HuH-7.5 (cell line): ENCODE results near the gene ALKBH6.
A peak's percentile ranks its signal among the peaks of the same experiment; 100 is the strongest.

Source experiments
- DNase-seq: peaks from one replicate; pipeline ENCODE4 v3.0.0; 2011; ENCODE audit warnings: low spot score

The ALKBH6 gene

DNA sequence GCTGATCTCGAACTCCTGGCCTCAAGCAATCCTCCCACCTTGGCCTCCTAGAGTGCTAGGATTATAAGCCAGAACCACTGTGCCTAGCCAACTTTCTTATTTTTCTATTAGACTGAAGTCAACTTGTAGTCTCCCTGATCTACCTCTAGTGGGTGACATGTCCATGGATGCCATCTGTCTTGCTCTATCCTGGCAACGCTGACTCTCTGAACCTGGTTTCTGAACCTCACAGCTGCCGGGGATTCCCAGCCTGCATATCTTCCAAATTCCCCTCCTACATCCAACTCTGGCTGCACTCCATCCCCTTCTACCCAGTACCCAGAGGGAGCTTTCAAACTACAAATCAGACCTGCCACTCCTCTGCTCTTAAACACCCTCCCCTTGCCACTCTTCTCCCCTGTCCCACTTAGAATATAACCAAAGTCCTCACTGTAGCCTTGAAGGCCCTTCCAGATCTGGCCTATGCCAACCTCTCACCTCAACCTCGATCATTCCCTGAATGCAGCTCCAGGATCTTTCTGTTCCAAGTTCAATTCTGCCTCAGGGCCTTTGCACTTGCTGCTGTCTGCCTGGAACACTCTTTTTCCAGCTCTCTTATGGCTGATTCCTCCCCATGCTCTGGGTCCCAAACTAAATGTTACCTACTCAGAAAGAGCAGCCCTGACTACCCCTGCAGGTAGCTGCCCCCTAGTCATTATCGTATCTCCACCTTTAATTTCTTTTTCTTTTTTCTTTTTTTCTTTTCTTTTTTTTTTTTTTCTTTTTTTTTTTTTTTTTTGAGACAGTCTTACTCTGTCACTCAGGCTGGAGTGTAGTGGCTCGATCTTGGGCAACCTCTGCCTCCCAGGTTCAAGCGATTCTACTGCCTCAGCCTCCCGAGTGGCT lies 16.5 kb upstream of the ALKBH6 start:
- DNase-seq, result no peak

DNA sequence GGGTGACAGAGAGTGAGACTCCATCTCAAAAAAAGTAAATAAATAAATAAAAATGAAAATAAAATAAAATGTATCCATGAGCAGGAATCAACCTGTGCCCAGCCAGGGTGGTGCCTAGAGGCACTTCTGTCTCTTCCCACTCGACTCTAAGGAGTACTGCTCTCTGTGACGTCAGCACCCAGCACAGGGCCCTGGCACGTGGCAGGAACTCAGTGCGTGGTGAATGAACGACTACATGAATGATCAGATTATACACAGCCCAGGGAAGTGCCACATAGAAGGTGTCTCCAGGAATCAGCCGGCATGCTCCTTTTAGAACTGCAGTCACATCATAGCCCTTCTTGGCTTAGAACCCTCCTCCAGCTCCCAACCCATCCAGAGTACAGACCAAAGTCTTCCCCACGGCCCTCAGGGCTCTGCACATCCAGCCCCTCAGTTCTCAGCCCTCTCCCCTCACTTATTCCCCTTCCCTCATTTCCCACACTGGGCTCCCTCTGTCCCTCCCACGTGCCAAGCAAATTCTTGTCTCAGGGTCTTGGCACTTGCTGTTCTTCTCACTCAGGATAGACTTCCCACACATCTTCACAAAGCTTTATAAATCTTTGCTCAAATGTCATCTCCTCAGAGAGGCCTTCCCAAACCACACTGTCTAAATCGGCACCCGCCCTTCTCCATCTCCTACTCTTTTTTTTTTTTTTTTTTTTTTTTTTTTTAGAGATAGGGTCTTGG lies 14.5 kb upstream of the ALKBH6 start:
- no peak for DNase-seq

DNA sequence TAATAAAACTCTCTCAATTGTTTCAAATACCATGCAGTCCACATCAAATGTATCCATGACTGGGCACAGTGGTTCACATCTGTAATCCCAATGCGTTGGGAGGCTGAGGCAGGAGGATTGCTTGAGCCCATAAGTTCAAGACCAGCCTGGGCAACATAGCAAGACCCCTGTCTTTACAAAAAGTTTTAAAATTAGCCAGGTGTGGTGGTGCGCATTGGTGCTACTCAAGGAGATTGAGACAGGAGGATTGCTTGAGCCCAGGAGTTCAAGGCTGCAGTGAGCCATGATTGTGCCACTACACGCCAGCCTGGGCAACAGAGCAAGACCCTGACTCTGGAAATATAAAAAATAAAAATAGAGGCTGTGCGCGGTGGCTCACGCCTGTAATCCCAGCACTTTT lies 13.7 kb upstream of the ALKBH6 start:
- no peak for DNase-seq

DNA sequence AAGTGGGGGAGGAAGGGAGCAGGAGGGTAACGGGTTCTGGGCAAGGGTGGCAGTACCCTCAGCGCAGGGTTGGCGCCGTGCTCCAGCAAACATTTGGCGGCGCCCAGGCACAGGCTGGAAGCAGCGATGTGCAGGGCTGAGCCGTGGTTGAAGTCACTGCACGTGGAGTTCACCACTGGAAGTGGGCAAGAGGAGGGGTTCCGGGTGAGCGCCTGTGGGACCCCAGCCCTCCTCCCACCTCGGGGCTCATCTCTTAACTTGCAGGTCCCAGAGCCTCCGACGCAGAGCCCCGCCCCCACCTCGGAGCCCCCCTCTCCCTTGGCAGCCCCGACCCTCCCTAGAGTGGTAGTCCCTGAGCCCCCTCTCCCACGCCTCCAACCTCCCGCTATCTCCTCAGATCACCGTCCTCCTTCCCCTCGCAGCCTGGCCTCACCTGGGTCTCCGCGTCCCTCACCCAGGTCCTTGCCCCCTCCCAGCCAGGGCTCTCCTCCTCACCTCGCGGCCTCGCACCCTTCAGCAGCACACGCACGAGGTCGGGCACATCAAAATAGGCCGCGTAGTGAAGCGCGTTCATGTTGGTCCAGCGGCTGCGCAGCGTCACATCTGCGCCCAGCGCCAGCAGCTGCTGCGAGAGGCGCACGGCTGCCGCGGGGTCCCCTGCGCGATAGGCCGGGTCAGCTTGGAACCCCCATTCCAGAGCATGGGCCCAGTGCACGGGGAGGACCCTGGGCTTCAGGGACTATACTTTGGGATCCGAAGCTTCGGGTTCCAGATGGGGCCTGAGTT lies 12.3 kb upstream of the ALKBH6 start:
- no peak for DNase-seq

DNA sequence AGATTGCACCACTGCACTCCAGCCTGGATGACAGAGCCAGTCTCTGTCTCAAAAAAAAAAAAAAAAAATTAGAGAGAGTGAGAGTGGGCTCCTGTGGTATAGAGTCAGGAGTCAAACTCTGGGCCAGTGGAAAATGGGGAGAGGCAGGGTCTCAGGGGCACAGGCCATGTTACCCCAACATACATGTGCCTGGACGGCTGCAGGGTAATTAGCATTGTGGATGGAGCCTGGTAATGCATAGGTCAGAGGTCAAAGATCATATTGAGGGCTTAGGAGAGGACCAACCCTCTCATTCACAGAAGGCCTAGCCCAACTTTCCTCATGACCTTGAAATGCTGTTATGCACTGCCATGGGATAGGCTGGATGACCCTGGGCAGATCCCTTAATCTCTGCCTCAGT lies 11.5 kb upstream of the ALKBH6 start:
- no peak for DNase-seq

DNA sequence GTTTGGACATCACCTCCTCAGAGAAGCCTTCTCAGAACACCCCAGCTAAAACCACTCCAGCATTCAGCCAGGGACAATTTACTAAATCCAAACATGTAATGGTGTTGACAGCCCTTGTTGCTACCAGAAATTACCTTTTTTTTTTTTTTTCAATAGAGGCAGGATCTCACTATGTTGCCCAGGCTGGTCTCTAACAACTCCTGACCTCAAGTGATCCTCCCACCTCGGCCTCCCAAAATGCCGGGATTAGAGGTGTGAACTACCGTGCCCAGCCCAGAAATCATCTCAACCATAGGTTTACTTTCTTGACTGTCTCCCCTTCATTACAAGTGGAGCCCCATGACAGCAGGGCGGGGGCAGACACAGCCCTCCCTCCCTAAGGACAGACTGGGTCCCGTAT lies 9.4 kb upstream of the ALKBH6 start:
- DNase-seq, result no peak

DNA sequence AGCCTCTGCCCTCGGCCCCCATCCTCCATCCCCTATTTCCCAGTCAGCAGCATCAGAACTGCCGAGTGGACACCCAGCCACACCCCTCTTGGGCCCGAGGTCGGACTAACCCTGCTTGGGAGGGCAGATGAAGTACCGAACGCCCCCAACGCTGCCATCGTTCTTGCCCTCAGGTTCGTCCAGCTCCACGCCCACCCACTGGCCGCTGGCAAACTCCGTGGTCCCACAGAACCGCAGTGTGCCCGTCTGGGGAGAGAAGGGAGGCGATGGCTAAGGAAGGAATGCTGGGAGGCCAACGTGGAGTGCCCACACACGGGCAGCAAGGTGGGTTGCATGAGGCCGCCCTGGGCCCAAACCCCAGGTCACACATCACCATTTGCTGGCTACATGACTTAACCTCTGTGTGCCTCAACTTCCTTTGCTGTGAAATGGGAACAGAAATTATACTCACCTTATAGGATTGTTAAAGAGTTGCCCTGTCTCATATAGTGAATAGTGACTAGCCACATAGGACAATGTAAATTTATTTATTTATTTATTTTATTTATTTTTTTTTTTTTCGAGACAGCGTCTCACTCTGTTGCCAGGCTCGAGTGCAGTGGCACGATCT lies 5.2 kb upstream of the ALKBH6 start:
- no peak for DNase-seq

DNA sequence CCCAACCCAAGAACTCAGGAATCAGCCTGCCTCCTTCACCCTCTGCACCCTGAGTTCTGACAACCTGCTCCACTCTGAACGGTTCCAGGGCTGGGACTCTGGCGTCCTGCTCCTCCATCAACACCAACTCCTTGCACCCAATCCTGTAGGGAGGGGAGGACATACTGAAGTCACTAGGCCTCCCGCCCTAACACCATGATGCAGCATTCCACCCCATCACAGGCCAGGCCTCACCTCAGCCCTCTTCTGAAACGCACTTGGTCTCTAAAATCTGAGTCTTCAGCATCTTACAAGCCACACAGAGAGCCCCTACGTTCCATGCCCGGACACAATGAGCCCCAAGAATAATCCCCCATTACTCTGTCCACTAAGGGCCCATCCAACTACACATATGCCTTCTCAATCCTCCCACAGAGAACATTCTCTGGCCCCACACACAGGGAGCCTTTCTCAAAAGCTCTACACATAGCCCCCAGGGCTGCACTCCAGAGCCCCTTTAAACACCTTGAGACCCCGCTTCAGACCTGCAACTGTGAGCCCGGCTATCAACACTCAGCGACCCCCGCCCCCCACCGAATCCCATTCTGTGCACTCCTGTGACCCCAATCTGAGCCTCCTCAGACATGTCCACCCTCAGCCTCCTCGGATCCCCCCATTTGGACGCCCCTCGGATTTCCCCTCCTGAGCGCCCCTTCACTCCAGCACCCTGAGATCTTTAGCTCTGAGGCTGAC lies 567 bp downstream of the ALKBH6 start:
- DNase-seq, result no peak

DNA sequence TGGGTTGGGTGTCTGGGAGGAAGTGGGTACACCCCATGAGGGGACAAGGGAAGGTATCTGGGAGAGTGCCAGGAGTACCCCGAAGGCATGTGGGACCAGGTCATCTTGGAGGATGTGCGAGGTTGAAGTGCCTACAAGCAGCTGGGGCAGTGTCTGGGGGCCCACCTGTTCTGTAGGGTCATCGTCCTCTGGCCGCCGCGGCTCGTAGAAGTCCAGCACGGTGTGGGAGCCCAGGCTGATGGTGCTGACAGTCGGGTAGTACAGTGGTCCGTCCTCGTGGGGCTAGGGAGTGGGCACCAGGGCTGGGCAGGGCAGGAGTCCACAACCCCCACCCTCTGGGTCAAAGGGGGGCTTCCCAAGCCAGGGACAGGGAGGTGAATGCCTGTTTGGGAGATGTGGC lies 3.6 kb downstream of the ALKBH6 start:
- no peak for DNase-seq

DNA sequence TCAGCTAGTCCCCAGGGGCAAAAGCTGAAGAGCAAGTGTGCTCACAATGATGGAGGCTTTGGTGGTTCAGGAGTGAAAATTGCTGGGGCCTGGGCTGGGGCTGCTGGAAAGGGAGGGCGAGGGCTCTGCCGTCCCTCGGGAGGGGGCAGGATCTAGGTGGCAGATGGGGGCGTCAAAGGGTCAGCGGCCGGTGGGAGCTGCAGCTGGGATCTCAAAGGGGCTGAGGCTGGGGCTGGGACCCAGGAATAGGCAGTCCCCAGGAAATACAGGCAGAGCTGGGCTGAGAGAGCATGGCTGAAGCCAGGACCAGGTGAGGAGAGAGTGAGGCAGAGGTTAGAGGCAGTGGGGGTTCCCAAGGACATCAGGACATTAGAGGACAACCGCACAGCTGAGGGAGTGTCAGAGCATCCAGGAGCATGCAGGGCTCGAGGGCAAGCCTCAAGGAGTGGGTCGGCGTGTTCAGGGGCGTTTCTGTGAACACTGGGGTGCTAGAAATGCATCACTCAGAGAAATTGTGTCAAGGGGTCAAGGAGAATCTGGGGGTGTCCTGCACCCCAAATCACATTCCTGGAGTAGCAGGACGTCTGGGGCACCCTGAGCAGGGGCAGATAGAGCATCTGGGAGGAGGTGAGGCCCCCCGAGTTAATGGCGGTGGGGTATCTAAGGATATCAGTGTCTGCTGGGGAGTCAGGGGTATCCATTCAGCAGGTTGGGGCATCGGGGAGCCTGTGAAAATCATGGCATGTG lies 4.2 kb downstream of the ALKBH6 start:
- no peak for DNase-seq

DNA sequence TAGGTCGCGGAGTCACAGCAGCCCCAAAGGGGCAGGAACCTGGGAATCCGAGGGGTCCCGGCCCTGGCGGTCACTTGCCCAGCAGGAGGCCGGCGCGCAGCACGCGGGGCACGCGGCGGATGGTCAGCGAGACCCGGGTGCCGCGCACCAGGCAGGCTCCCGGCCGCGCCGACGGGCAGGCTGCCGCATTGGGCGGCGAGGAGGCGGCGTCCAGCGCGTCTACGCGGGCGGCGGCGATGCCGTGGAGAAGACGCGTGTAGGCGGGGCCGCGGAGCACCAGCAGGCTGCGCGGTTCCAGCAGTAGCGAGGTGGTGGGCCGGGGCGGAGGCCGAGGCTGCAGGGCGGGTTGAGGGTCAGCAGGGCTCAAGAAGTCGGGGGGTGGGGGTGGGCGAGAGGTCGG lies 4.8 kb downstream of the ALKBH6 start:
- peak; percentile 79 for DNase-seq

DNA sequence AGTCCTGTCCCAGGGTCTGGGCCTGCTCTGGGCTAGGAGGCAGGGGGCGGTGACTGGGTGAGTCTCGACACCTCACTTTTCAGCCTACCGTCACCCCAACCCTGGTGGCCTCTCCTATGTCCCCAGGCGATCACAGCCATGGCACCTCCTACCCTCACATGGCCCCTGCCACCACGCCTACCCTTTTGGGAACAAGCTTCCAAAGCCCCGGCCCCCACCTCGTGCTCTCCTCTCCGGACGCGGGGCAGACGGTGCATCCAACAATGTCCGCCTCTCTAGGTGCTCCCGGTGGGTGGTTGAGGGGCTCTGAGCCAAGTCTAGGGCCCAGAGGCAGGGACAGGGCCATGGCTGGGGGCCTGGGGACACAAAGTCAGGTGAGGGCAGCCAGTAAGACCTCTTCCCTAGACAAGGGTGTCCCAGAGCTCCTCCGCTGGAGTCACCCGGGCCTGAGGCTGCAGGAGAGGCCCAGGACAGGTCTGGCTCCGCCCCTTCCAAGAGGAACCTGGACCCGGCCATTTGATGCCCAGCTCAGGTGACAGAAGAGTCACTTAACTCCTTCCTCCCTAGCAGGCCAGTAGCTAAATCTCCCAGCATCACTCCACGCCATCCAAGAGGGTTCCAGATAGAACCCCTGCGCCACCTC lies 5.6 kb downstream of the ALKBH6 start, which contains the start of gene SYNE4:
Gene SYNE4, minus strand, starts transcription at position 478 of the 643 bp plus-strand sequence. Its CDS starts 132 bp downstream, at position 346.
- DNase-seq, result peak; percentile 86

DNA sequence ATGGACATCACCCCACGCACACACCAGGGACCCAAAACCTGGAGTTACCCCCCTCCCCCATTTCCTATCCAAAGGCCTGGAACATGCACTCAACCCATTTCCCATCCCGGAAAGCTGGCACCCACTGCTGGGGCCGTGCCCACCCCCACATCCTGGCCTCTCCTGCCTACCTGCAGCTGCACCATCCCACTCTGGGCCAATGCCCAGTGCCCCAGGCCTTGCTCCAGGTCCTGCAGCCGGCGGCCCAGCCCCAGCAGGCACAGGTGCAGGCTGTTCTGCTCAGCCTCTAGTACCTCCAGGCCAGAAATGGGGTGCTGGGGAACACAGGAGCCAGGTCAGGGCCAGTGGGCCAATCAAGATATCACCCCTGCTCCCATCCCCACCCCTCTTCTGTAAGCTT lies 7.1 kb downstream of the ALKBH6 start:
- no peak for DNase-seq

DNA sequence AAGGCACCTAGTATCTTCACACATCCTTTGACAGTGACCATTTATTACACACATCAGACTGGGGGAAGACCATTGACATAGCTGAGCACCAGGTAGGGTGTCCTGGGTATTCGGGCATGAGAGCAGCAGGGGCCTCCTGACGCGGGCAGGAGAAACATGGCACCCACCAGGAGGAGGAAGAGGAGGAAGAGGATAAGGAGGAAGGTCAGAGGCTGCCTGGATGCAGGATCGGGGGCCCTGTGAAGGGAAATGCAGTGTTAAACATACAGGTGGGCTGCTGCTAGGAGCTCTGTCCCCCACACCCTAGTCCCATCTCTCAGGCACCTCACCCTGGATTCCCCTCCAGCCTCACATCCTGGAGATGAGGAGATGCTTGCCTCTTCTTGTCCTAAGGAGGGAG lies 10.7 kb downstream of the ALKBH6 start:
- no peak for DNase-seq

DNA sequence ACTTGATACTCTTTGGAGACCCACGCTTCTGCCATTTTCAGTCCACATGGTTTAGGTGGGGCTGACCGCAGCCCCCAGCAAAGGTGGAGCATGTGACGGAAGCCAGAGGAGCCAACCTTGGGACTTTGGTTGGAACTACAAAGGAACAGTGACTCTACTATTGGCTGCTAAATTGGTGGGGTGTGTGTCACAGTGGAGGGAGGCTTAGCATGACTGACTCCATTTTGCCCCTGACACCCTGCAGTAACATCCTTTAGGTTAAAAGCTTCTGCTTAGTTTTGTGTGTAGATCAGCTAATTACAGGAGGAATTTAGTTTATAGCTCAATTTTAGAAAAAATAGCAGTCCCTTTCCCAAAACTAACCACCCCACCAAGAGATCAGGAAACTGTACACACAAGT lies 12.4 kb downstream of the ALKBH6 start:
- no peak for DNase-seq

DNA sequence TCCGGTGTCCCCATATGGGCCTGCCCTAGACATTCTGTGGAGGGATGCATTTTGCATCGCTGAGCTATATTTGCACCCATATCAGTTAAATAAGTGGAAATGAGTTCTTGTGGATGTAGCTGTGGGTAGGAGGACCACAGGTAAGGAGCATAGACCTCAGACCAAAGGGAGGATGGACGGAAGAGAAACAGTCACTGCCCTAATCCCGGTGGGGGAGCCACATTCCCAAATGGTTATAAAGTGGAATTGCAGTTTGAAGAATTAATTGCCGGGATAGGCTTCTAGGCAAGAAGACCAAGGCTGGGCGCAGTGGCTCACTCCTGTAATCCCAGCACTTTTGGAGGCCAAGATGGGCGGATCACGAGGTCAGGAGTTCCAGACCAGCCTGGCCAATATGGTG lies 17.2 kb downstream of the ALKBH6 start:
- DNase-seq, result no peak

DNA sequence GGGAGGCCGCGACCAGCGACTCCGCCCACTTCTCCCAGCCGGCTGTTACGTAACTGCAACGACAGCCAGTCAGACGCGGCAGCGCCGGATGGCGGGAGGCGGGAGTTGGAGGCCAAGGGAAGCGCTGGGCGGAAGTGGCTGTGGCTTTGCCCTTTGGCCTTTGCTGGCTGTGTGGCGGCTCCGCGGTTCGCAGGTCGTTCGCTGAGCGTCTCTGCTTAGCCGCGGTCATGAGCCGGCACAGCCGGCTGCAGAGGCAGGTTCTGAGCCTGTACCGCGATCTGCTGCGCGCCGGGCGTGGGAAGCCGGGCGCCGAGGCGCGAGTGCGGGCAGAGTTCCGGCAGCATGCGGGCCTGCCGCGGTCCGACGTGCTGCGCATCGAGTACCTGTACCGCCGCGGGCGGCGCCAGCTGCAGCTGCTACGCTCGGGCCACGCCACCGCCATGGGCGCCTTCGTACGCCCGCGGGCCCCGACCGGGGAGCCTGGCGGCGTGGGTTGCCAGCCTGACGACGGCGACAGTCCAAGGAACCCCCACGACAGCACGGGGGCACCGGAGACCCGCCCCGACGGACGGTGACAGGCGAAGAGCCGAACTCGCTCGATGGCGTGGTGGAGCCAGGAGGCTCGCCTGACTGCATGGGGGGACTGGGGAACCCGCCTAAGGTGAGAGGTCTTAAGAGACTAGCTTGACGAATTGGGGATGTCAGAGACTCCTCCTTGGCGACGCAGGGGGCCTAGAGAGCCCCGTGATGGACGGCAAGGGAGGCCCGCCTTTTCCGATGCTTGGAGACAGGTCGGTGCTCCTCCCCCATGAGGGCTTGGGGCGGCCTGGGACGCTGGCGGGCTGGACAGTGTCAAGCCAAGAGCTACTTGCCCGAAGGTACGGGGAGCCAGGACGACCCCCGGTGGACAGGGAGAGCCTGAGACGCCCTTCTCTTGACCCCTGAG lies 18.7 kb downstream of the ALKBH6 start, which contains the start of gene SDHAF1:
Gene SDHAF1, plus strand, starts transcription at position 141 of the 946 bp plus-strand sequence. Its CDS starts 87 bp downstream, at position 228.
- DNase-seq, result peak; percentile 99

DNA sequence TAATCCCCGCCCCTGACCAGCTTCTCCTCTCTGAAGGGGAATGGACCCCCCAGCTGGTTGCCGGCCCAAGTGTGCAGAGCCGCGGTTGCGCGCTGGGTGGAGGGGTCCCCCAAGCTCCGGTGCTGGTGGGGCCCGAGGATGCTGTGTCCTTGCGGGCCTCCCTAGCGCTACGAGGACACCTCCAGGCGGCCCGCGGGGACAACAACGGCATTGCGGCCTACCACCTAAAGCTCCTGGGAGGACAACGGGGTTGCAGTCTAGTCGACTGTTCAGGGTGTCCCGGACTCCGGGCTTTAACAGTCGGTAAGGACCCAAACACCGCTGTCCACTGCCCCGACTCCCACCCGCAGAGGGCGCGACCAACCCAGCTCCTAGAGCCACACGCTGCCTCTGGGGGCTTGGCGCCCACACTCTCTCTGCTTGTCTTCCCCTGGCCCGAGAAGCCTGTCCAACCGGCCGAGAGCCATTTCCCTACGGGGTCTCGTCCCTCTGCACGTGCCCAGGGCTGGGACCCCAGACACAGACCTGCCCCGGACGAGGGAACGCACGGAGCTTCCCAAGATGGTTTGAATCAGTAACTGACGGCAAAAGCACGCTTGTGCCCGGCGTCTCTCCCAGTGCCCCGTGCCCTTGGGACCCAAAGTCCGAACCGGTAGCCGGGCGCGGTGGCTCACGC lies 20.0 kb downstream of the ALKBH6 start:
- DNase-seq, result no peak
